ENCODE measurements around the gene SCMH1.

SCMH1 gene

GRCh38 chr1:41037116-41037903 is 204.8 kb downstream of the SCMH1 start:
- no peak for DNase-seq
- intact Hi-C loops (cut with DNase I): no loop called here

DNA sequence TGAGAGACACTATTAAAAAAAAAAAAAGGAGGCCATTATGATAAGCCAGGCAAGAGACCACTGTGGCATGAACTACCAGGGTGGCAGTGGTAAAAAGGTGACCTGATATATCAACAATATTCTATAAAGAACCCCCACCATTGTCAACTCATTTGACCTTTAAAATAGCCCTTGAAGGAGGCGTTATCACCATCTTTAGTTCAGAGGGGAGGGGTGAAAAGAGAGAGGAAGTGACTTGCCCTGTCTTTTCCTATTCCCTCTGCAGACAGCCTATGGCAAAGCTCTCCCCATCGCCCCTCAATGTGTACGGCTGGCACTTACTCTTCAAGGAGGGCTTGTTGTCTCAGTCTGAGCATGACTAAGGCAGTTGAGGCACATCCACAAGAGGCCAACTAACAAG is 208.8 kb downstream of the SCMH1 start:
- DNase-seq: no peak
- intact Hi-C loops (cut with DNase I): no loop called here

GRCh38 chr1:41032147-41032546 is 210.0 kb downstream of the SCMH1 start:
- intact Hi-C loops (cut with DNase I): no loop called here

DNA sequence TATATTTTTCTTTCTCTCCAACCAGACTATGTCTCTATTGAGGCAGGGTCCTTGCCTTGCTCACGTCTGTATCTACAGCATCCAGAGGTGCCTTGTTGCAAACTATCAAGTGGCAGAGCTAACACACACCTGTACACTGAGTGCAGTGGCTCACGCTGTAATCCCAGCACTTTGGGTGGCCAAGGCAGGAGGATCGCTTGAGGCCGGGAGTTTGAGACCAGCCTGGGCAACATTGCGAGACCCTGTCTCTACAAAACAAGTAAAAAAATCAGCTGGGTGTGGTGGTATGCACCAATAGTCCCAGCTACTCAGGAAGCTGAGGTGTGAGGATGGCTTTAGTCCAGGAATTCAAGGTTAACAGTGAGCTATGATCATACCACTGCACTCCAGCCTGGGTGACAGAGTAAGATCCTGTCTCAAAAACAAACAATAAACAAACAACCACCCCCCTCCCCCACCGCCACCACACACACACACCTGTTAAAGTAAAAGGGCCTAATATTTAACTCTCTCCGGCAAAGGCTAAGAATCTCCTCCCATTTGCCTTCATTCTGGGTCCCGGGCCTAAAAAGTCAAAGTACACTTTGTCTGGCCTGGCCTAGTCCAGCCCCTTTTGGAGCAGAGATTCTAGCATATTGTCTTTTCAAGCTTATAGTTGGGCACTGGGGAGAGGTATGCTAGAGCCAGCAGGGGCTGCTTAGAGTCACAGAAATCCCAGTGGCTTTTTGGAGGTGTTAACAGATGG is 211.1 kb downstream of the SCMH1 start:
- DNase-seq: no peak
- intact Hi-C loops (cut with DNase I): no loop called here

More at GRCh38 chr1:41032147-41032546, 210.0 kb downstream of the SCMH1 start:
- no peak for DNase-seq

DNA sequence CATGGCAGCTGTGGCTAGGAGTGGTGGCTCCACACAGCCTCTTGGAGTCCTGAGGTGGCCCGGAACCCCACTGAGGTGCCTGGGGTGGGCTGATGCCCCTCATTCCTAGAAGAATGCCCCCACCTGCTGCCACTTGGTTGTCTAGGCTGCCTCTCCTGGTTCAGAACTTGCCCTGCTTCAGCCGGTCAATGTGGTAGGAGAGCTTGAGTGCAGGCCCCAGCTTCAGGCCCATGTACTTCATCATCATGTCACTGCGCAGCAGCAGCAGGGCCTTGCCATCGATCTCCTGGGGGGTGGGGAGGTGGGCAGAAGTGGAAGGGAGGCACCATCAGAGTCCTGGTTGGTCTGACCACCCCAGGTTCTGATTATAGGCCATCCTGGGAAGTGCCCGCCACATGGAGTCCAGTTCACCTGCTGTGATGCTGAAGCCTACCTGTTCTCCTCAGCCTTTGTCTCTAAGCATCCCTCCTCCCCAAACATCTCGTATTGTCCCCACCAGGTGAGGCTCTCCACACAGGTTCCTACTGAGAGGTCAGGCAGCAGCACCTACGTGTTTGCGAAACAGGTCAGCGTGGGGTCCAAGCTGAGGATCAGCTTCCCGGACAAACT is 214.0 kb downstream of the SCMH1 start:
- DNase-seq: no peak
- intact Hi-C loops (cut with DNase I): no loop called here

DNA sequence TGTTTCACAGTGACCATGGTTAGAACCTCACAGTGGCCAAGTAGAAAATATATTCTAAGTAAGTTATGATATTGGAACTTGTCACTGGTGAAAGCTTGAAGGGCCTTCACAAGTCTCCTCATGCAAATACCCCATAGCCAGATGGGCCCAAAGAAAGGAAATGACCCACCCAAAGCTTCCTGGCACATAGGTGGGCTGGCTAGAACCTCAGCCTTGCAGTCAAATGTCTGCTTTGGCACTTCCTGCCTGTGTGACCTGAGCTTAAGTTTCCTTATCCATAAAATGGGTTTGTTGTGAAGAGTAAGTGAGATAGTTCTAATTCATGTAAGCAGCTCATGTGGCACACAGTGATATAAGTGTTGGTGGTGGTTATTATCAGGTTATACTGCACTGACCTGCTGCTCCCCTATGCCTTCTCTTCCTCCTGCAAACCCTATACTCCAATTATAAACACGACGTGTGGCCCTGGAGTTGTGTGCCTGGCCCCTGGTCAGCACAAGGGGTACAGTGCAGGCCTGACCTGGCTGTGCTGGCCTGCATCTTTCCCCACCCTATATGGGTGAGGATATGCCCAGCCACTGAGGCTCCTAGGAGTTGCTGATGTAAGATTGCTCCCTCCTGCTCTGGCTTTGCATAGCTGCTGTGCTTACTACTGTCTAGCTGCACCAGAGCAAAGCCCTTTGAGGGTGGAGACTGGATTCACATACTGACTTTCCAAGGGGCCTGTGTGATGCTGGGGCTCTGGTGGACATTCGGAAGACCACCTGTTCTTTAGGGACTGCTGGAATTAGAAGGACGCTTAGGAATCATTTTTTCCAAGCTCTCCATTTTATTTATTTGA is 215.9 kb downstream of the SCMH1 start:
- intact Hi-C loops (cut with DNase I): no loop called here
- no peak for DNase-seq

GRCh38 chr1:41024953-41025352 is 217.2 kb downstream of the SCMH1 start:
- intact Hi-C loops (cut with DNase I): no loop called here
- DNase-seq: no peak

DNA sequence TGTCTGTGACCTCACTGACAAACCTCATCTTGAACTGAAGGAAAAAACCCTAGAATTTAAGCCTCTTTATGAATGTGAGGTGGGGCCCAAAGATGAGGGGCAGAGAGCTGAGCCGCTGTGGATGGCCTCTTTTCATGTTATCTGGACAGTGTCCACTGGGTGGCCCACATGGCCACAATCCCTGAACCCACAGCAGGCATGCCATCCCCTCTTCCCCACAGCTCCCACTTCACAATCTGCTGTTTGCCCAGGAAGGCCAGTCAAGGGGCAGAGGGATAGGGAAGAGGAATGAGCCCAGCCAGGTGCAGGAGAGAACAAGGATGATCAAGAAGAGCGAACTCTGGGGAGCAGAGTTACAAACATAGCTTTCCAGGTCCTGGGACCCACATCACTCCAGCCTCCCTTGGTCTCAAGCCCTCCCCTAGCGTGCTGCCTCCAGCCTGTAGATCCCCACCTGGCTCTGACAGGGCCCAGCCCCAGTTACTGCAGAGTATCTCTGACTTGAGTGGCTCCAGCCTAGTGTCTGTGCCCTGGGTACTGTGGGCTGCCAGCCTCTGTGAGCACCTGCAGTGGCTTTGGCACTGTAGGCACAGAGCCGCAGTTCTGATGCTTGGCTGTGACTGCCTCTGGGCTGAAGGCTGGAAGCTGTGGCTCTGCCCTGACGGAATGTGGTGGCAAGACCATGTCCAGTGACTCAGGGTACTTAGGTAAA is 218.7 kb downstream of the SCMH1 start:
- DNase-seq: no peak
- intact Hi-C loops (cut with DNase I): no loop called here

DNA sequence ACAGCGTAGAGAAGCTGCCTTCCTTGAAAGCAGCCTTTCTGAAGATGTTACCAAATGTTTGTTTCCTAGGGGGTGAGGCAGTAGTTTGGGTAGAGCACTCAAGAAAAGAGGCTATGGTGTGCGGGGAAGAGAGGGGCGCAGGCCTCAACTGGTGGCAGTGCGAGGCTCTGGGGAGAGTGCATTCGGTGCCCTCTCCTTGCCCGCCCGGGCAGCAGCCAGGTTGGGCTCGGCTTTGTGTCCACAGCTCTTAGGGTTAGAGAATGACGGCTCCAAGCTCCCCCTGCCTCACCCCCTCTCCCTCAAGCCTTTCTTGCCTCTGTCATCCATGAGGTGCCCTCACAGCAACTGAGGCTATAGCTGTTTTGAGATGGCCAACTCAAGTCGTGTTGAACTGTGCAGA is 219.7 kb downstream of the SCMH1 start:
- intact Hi-C loops (cut with DNase I): no loop called here

GRCh38 chr1:41021526-41022308 is 220.4 kb downstream of the SCMH1 start, which contains the start of gene SLFNL1:
Gene SLFNL1 (minus strand): TSS chr1:41021725. CDS start chr1:41020660, 1,065 bp downstream.
- no peak for DNase-seq
- intact Hi-C loops (cut with DNase I): no loop called here

More for the DNA sequence above, 219.7 kb downstream of the SCMH1 start:
- no peak for DNase-seq

DNA sequence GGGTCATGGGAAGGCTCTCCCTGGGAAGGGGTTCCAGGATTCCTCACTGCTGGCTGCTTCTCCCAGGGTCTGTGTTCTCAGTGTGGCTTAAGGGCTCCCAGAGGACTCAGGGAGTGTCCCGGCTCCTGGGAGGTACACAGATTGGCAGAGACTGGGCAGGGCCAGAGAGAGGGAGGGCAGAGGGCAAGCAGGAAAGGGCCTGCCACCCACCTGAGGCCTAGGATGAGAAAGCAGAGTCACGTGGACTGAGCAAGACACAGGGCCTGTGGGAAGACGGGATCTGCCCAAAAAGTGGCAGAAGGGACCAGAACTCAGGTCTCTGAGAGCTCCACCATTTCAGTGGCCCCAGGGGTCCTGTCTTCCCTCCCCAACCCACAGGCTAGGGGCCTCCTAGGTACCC is 221.5 kb downstream of the SCMH1 start:
- intact Hi-C loops (cut with DNase I): no loop called here
- DNase-seq: no peak

DNA sequence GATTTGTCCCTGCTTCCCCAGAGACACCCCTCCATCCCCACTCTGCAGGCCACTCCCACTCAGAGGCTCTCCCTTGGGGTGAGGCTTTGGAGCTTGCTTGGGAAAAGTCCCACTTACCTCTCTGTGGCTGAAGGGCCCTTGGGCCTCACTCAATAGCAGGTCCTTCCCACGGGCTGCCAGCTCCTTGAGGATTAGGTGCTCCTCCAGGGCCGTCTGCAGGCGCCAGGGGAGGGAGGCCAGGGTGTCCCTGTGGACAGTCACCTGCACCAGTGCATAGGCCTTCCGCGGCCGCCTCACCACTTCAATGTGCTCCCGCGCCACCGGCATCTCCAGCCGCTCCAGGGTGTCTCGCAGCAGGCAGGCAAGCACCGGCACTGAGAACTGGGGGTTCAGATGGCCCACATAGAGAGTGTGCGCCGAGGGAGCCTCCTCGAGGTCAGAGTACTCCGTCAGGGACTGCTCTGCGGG is 222.0 kb downstream of the SCMH1 start:
- DNase-seq: no peak
- intact Hi-C loops (cut with DNase I): no loop called here

GRCh38 chr1:41019353-41019745 is 222.8 kb downstream of the SCMH1 start:
- no peak for DNase-seq
- intact Hi-C loops (cut with DNase I): no loop called here

GRCh38 chr1:41018018-41018410 is 224.1 kb downstream of the SCMH1 start:
- DNase-seq: no peak
- intact Hi-C loops (cut with DNase I): no loop called here

- intact Hi-C loops (cut with DNase I): no loop called here
These were observed 224.7 kb downstream of the SCMH1 start for GRCh38 chr1:41017141-41018017.

GRCh38 chr1:41015897-41016470 is 226.1 kb downstream of the SCMH1 start:
- intact Hi-C loops (cut with DNase I): no loop called here
- DNase-seq: no peak

More at GRCh38 chr1:41017141-41018017, 224.7 kb downstream of the SCMH1 start:
- no peak for DNase-seq

DNA sequence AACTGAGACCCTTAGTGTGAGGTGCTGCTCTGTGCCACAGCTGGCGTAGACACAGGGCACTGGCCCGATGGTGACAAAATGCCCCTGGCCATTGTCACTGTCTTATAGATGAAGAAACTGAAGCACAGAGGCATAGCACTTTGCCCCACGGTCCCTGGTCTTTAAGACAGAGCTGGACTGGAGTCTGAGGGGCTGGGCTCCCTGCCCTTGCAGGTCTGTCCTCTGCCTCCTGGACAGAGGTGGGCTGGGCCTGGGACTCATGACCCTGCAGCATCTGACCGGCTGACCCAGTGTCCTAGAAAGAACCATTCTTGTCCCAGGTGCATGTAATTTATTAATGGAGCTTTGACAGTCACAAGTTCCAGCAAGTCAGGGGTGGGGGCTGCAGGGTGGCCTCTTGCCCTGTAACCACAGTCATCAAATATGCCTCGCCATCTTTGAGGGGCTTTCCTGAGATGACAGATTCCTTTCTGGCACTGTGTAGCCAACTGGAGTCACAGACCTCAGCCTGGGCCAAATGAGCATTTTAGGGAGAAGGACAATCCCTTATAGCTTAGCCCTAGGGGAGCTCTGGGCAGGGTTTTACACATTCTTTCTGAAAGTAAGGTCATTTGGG is 226.7 kb downstream of the SCMH1 start:
- DNase-seq: no peak
- intact Hi-C loops (cut with DNase I): no loop called here
